Effector memory CD8-positive, alpha-beta T cell (primary cell): ENCODE results near the gene RAI1.
A peak's percentile ranks its signal among the peaks of the same experiment; 100 is the strongest.

ENCODE experiments used
- ATAC-seq: fragments of 150-1000 bp; cut with Tn5 transposase; replicated peaks from 2 replicates; pipeline ENCODE4 v1.10.0; 2021; ENCODE audit warnings: mild to moderate bottlenecking, moderate library complexity
- DNase-seq, 3 experiments: peaks; one replicate each; pipeline ENCODE4 v3.0.0; 2021
- H3K27ac Mint-ChIP-seq, 2 donors: one replicate each; pipeline ENCODE4 v1.8.0; 2022; ENCODE audit warnings: mild to moderate bottlenecking in 2 of 2, mixed read lengths in 2 of 2, moderate library complexity in 2 of 2
- H3K27me3 Mint-ChIP-seq, 2 donors: one replicate each; pipeline ENCODE4 v1.8.0; 2022; ENCODE audit warnings: mixed read lengths in 2 of 2
- H3K36me3 Mint-ChIP-seq: one replicate; pipeline ENCODE4 v1.8.0; 2022; ENCODE audit warnings: mild to moderate bottlenecking, moderate library complexity, mixed read lengths; ENCODE audit not compliant: insufficient read depth
- H3K4me1 Mint-ChIP-seq, 2 donors: one replicate each; pipeline ENCODE4 v1.8.0; 2022; ENCODE audit warnings: low read depth in 2 of 2, mixed read lengths in 2 of 2
- H3K4me3 Mint-ChIP-seq, 2 donors: one replicate each; pipeline ENCODE4 v1.8.0; 2022; ENCODE audit warnings: mild to moderate bottlenecking in 2 of 2, mixed read lengths in 2 of 2, moderate library complexity in 2 of 2
- H3K9me3 Mint-ChIP-seq, 2 donors: one replicate each; pipeline ENCODE4 v1.8.0; 2022; ENCODE audit warnings: mixed read lengths in 2 of 2

RAI1 gene

GRCh38 chr17:17819111-17819510 lies 137.9 kb downstream of the RAI1 start:
- no peaks in the 10 kb centered on the region for H3K27me3 Mint-ChIP-seq
- H3K27ac Mint-ChIP-seq, result peak overlapping the region in 1 of 2 donors; percentile 79
- H3K36me3 Mint-ChIP-seq, result peaks cover 79% of the 10 kb centered on the region
- H3K4me3 Mint-ChIP-seq, result peak overlapping the region in 1 of 2 donors; percentile 60
- DNase-seq (no peak), ATAC-seq (no peak)
- no peaks in the 10 kb centered on the region for H3K9me3 Mint-ChIP-seq
- peaks cover 31% of the 10 kb centered on the region in 2 donors for H3K4me1 Mint-ChIP-seq

DNA sequence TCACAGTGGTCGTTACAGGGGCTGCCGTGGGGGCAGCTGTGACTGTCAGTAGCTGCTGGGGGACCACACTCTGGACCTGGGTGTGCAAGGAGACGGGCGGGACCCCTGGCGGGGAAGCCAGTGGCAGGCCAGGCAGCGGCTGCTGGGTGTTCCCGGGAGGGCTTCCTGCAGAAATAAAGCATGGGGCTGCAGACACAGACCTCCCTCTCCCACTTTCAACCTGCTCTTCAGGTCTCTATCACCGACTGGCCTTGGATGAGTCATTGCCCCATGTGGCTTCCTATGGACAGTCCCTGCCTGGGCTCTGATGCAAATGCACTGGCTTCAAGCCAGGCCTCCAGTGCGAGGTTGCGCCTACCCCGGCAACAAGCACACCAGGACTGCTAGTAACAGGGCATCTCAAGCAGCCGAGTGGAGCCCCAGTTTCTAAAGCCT lies 138.3 kb downstream of the RAI1 start:
- H3K27me3 Mint-ChIP-seq, result no peaks in the 10 kb centered on the region

DNA sequence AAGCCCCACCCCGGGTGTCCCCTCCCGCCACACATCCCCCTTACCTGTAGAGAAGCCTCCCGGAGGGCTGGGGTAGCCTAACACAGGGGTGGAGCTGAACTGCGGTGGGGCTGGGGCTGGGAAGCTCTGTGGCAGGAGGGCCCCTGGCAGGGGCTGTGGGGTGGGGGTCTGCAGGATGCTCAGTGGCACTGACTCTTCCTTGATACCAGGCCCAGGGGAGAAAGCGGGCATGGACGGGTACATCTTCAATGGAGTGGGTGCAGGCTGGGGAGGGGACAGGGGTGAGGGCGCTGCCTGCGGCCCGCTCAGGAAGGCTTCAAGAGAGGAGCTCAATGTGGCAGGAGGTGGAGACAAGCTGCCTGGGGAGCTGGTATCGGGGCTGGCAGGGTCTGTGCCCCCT lies 138.8 kb downstream of the RAI1 start:
- peak overlapping the region; percentile 27 to 60 for H3K4me3 Mint-ChIP-seq
- DNase-seq (no peak), ATAC-seq (no peak)
- peaks cover 78% of the 10 kb centered on the region for H3K36me3 Mint-ChIP-seq
- H3K9me3 Mint-ChIP-seq, result no peaks in the 10 kb centered on the region
- H3K27me3 Mint-ChIP-seq, result no peaks in the 10 kb centered on the region
- H3K27ac Mint-ChIP-seq, result peak overlapping the region in 1 of 2 donors; percentile 79
- peaks cover 40 to 41% of the 10 kb centered on the region in 2 donors for H3K4me1 Mint-ChIP-seq

More for the DNA sequence above, 138.3 kb downstream of the RAI1 start:
- ATAC-seq, result peak; percentile 29
- Mint-ChIP-seq H3K27ac (peak overlapping the region in 1 of 2 donors; percentile 79), H3K4me3 (peak overlapping the region; percentile 27 to 60), H3K9me3 (no peaks in the 10 kb centered on the region), H3K36me3 (peaks cover 78% of the 10 kb centered on the region), H3K4me1 (peaks cover 36% of the 10 kb centered on the region in 2 donors)
- DNase-seq, result peak in 2 of 3 experiments; percentile 39 to 46

DNA sequence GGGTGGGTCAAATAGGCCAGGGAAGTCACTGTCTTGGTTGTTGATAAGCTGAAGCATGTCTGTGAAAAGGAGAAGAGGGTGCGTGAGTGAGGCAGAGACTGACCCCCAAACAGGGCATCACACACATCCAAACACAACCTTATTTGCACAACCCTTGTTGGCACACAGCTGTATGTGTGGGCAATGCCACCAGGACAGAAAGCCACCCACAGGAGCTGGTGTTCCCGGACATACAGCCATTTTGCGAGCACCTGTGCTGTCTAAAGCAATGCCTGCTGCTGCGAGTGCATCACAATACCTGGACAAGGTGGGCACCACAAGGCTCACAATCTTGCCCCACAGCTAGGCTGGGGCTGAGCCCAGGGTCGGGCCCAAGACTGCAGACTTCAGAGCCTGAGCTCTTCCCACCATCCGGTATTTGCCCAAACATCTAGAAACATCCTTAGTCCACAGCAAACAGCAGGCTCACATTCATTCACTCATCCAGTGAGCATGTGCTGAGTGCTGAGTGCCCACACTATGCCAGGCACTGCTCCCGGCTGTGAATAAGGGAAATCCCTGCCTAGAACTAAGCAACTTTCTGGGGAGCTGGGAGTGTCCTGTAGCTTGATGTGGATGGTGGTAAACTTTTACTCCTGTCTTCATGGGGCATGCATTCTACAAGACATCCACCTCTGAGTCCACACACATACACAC lies 139.4 kb downstream of the RAI1 start:
- no peaks in the 10 kb centered on the region for H3K9me3 Mint-ChIP-seq
- H3K27me3 Mint-ChIP-seq, result no peaks in the 10 kb centered on the region
- ATAC-seq (no peak), DNase-seq (no peak)
- no peak overlapping the region for H3K4me3 Mint-ChIP-seq
- H3K36me3 Mint-ChIP-seq, result peaks cover 73% of the 10 kb centered on the region
- H3K4me1 Mint-ChIP-seq, result peaks cover 41% of the 10 kb centered on the region in 2 donors
- peak overlapping the region in 1 of 2 donors; percentile 79 for H3K27ac Mint-ChIP-seq

GRCh38 chr17:17822189-17822588 lies 140.9 kb downstream of the RAI1 start:
- DNase-seq, result no peak
- peak overlapping the region; percentile 64 to 83 for H3K4me3 Mint-ChIP-seq
- H3K4me1 Mint-ChIP-seq, result peaks cover 55% of the 10 kb centered on the region in 2 donors
- H3K36me3 Mint-ChIP-seq, result peaks cover 66% of the 10 kb centered on the region
- peak overlapping the region in 1 of 2 donors; percentile 79 for H3K27ac Mint-ChIP-seq
- no peaks in the 10 kb centered on the region for H3K9me3 Mint-ChIP-seq
- H3K27me3 Mint-ChIP-seq, result no peaks in the 10 kb centered on the region
- ATAC-seq, result no peak

- peak overlapping the region in 1 of 2 donors; percentile 55 for H3K27ac Mint-ChIP-seq
- ATAC-seq (no peak), DNase-seq (no peak)
- peaks cover 55 to 58% of the 10 kb centered on the region in 2 donors for H3K4me1 Mint-ChIP-seq
- H3K9me3 Mint-ChIP-seq, result no peaks in the 10 kb centered on the region
- no peaks in the 10 kb centered on the region for H3K27me3 Mint-ChIP-seq
- peak overlapping the region; percentile 64 to 83 for H3K4me3 Mint-ChIP-seq
- peaks cover 65% of the 10 kb centered on the region for H3K36me3 Mint-ChIP-seq
Observed at GRCh38 chr17:17822616-17823015, 141.4 kb downstream of the RAI1 start.

GRCh38 chr17:17823433-17824118 lies 142.3 kb downstream of the RAI1 start:
- Mint-ChIP-seq H3K27ac (peak overlapping the region; percentile 96 to 97), H3K4me1 (peaks cover 57 to 65% of the 10 kb centered on the region in 2 donors), H3K36me3 (peaks cover 62% of the 10 kb centered on the region), H3K9me3 (no peaks in the 10 kb centered on the region), H3K4me3 (peak overlapping the region; percentile 75 to 83), H3K27me3 (no peaks in the 10 kb centered on the region)
- DNase-seq (peak; percentile 75 to 79 (median 77)), ATAC-seq (peak; percentile 82)

GRCh38 chr17:17824119-17824782 lies 143.0 kb downstream of the RAI1 start:
- H3K4me1 Mint-ChIP-seq, result peaks cover 55 to 61% of the 10 kb centered on the region in 2 donors
- peaks cover 59% of the 10 kb centered on the region for H3K36me3 Mint-ChIP-seq
- H3K27ac Mint-ChIP-seq, result peak overlapping the region; percentile 96 to 97
- peak overlapping the region; percentile 75 to 83 for H3K4me3 Mint-ChIP-seq
- ATAC-seq (peak; percentile 44), DNase-seq (no peak)
- H3K27me3 Mint-ChIP-seq, result no peaks in the 10 kb centered on the region
- no peaks in the 10 kb centered on the region for H3K9me3 Mint-ChIP-seq

DNA sequence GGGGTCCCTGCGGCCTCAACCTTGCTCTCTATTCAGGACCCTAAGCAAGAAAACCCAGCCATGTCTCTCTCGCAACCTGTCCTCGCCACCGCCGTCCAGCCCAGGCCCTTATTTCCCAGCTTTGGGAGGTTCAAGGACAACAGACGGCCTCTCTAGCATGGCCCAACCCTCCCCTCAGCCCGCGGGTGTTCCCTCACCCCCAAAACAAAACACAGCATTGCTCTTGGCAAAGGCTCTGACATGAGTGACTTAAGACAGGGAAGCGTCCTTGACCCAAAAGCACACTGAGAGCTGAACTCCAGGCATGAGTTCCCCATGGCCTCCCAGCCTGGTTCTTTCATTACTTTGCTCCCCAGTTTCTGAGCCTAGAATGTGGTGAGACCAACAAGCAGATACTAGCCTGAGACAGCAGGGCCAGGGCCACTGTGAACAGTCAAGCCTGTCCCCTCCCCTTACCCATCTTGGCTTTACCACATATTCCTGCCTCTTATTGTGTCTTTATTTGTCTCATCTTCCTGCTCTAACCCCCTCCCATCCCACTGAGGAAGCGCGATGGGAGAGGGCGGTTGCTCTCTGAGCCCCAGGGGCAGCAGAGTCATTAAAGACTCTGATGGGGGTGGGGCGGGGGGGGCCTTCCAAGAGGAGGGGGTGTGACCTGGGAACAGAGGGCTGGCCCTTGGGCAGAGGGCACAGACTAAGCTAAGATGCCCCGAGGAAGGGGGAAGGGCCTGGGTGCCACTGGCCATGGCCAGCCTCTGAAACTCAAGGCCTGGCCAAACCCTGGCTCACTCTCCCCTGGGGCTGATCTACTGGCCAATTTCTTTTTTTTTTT lies 143.7 kb downstream of the RAI1 start:
- Mint-ChIP-seq H3K36me3 (peaks cover 55% of the 10 kb centered on the region), H3K4me3 (peak overlapping the region; percentile 75 to 83), H3K27ac (peak overlapping the region; percentile 96 to 97), H3K4me1 (peaks cover 54 to 58% of the 10 kb centered on the region in 2 donors), H3K9me3 (no peaks in the 10 kb centered on the region), H3K27me3 (no peaks in the 10 kb centered on the region)
- ATAC-seq (no peak), DNase-seq (no peak)

DNA sequence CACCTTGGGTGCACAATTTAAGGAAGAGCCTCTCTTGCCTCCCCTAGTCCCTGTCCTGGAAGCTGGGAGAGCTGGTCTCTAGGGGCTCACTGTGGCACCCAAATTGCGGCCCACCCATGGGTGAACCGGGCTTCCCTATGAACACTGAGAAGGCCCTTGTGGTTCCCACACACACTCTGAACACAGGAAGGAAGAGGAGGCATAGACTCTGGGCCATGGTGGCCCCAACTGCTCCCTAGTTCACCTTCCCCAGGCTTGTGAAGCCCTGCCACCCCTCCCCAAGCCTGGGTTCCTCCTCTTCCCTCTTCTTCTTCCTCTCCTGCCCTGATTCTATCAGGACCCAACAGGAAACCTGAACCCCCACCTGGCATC lies 145.1 kb downstream of the RAI1 start:
- Mint-ChIP-seq H3K27me3 (no peaks in the 10 kb centered on the region), H3K36me3 (peaks cover 53% of the 10 kb centered on the region), H3K4me1 (peaks cover 50 to 52% of the 10 kb centered on the region in 2 donors), H3K9me3 (no peaks in the 10 kb centered on the region), H3K4me3 (peak overlapping the region; percentile 59 to 67), H3K27ac (peak overlapping the region; percentile 96 to 97)
- peak; percentile 6 for ATAC-seq
- no peak for DNase-seq

GRCh38 chr17:17826942-17827785 lies 145.9 kb downstream of the RAI1 start:
- peak overlapping the region; percentile 96 to 97 for H3K27ac Mint-ChIP-seq
- no peaks in the 10 kb centered on the region for H3K9me3 Mint-ChIP-seq
- no peaks in the 10 kb centered on the region for H3K27me3 Mint-ChIP-seq
- peaks cover 58% of the 10 kb centered on the region for H3K36me3 Mint-ChIP-seq
- peak overlapping the region; percentile 59 to 67 for H3K4me3 Mint-ChIP-seq
- no peak for DNase-seq
- H3K4me1 Mint-ChIP-seq, result peaks cover 52 to 56% of the 10 kb centered on the region in 2 donors
- ATAC-seq, result no peak
